H9 (cell line): ENCODE measurements around the gene VDAC1. TPM values are rescaled to one million over a fixed set of nuclear protein-coding genes. Genes with fewer than 3 reads are reported as not detected.

Source experiments
- DNase-seq: peaks from one replicate; pipeline ENCODE4 v3.0.0-alpha.2; 2017
- H2AFZ ChIP-seq: one replicate; pipeline ENCODE4 v1.6.1; 2013; ENCODE audit warnings: mild to moderate bottlenecking, low read length, control low read depth, moderate library complexity
- H2AK5ac ChIP-seq: 2 replicates; pipeline ENCODE4 v1.6.1; 2013; ENCODE audit warnings: low read length, control low read depth, mixed read lengths; ENCODE audit not compliant: insufficient read length
- H2BK120ac ChIP-seq: one replicate; pipeline ENCODE4 v1.6.1; 2013; ENCODE audit warnings: low read depth, mild to moderate bottlenecking, low read length, control low read depth, inconsistent platforms; ENCODE audit not compliant: poor library complexity, severe bottlenecking
- H2BK12ac ChIP-seq: 2 replicates; pipeline ENCODE4 v1.6.1; 2013; ENCODE audit warnings: low read length, control low read depth, mixed read lengths, low read depth; ENCODE audit not compliant: insufficient read length
- H2BK15ac ChIP-seq: 2 replicates; pipeline ENCODE4 v1.6.1; 2013; ENCODE audit warnings: low read depth, low read length, control low read depth
- H2BK20ac ChIP-seq: one replicate; pipeline ENCODE4 v1.6.1; 2013; ENCODE audit warnings: low read depth, mild to moderate bottlenecking, low read length, control low read depth, inconsistent platforms; ENCODE audit not compliant: poor library complexity, severe bottlenecking
- H2BK5ac ChIP-seq: 2 replicates; pipeline ENCODE4 v1.6.1; 2013; ENCODE audit warnings: low read length, control low read depth, mixed read lengths; ENCODE audit not compliant: insufficient read length
- H3K14ac ChIP-seq: 2 replicates; pipeline ENCODE4 v1.6.1; 2013; ENCODE audit warnings: low read length, control low read depth; ENCODE audit not compliant: insufficient read depth
- H3K18ac ChIP-seq: 2 replicates; pipeline ENCODE4 v1.6.1; 2013; ENCODE audit warnings: low read depth, mild to moderate bottlenecking, mixed read lengths, low read length, control low read depth; ENCODE audit not compliant: insufficient read length
- H3K23ac ChIP-seq: 2 replicates; pipeline ENCODE4 v1.6.1; 2013; ENCODE audit warnings: low read length, control low read depth, mixed read lengths, low read depth; ENCODE audit not compliant: insufficient read length
- H3K23me2 ChIP-seq: 2 replicates; pipeline ENCODE4 v1.6.1; 2013; ENCODE audit warnings: low read depth, mild to moderate bottlenecking, mixed read lengths, low read length, control low read depth; ENCODE audit not compliant: insufficient read length, poor library complexity, severe bottlenecking
- H3K27ac ChIP-seq: 2 replicates; pipeline ENCODE4 v1.5.1; 2013; ENCODE audit warnings: low read length, control low read depth, mixed read lengths, low read depth; ENCODE audit not compliant: insufficient read length
- H3K27me3 ChIP-seq: 2 replicates; pipeline ENCODE4 v1.6.1; 2013; ENCODE audit warnings: low read length, control low read depth, inconsistent platforms; ENCODE audit not compliant: insufficient read depth
- H3K4ac ChIP-seq: 2 replicates; pipeline ENCODE4 v1.6.1; 2013; ENCODE audit warnings: low read depth, mild to moderate bottlenecking, control low read depth, inconsistent platforms, low read length, moderate library complexity
- H3K4me1 ChIP-seq: 2 replicates; pipeline ENCODE4 v1.6.1; 2013; ENCODE audit warnings: low read length, control low read depth, inconsistent platforms; ENCODE audit not compliant: insufficient read depth
- H3K4me2 ChIP-seq: 2 replicates; pipeline ENCODE4 v1.6.1; 2013; ENCODE audit warnings: low read length, control low read depth, mixed read lengths; ENCODE audit not compliant: insufficient read length, insufficient read depth
- H3K56ac ChIP-seq: 2 replicates; pipeline ENCODE4 v1.6.1; 2013; ENCODE audit warnings: low read depth, mild to moderate bottlenecking, mixed read lengths, low read length, control low read depth; ENCODE audit not compliant: insufficient read length
- H3K79me1 ChIP-seq: 2 replicates; pipeline ENCODE4 v1.6.1; 2013; ENCODE audit warnings: low read depth, mild to moderate bottlenecking, moderate library complexity, low read length, control low read depth, inconsistent platforms; ENCODE audit not compliant: insufficient read depth, poor library complexity, severe bottlenecking
- H3K79me2 ChIP-seq: 2 replicates; pipeline ENCODE4 v1.6.1; 2013; ENCODE audit warnings: low read length, control low read depth, inconsistent platforms; ENCODE audit not compliant: insufficient read depth
- H3K9ac ChIP-seq: 2 replicates; pipeline ENCODE4 v1.6.1; 2013; ENCODE audit warnings: low read length, control low read depth, mixed read lengths; ENCODE audit not compliant: insufficient read length; ENCODE audit errors: extremely low read depth
- H3K9me3 ChIP-seq: one replicate; pipeline ENCODE4 v1.6.1; 2013; ENCODE audit warnings: low read depth, low read length, inconsistent platforms; ENCODE audit not compliant: control insufficient read depth
- H3T11ph ChIP-seq: one replicate; pipeline ENCODE4 v1.6.1; 2013; ENCODE audit warnings: mild to moderate bottlenecking, low read length, control low read depth, inconsistent platforms
- H4K20me1 ChIP-seq: one replicate; pipeline ENCODE4 v1.6.1; 2013; ENCODE audit not compliant: control insufficient read depth, insufficient read length, insufficient read depth
- H4K5ac ChIP-seq: 2 replicates; pipeline ENCODE4 v1.6.1; 2013; ENCODE audit warnings: low read depth, mild to moderate bottlenecking, mixed read lengths, low read length, control low read depth; ENCODE audit not compliant: insufficient read length
- H4K8ac ChIP-seq: replicated peaks from 2 replicates; pipeline ENCODE4 v1.6.1; 2013; ENCODE audit warnings: low read length, control low read depth, mixed read lengths, low read depth; ENCODE audit not compliant: insufficient read length
- H4K91ac ChIP-seq: 2 replicates; pipeline ENCODE4 v1.6.1; 2013; ENCODE audit warnings: low read depth, mild to moderate bottlenecking, moderate library complexity, mixed read lengths, low read length, control low read depth; ENCODE audit not compliant: insufficient read length
- H3K27ac Mint-ChIP-seq, 3 experiments: 2 replicates in 2 of 3; 3 replicates in 1 of 3; pipeline ENCODE4 v1.8.0; 2020 to 2021; ENCODE audit warnings: mixed read lengths in 3 of 3, mild to moderate bottlenecking in 1 of 3, moderate library complexity in 1 of 3
- H3K27me3 Mint-ChIP-seq: 2 replicates; pipeline ENCODE4 v1.8.0; 2021; ENCODE audit warnings: low read depth, mild to moderate bottlenecking, moderate library complexity, mixed read lengths
- H3K36me3 Mint-ChIP-seq, 3 experiments: 2 replicates in 2 of 3; 3 replicates in 1 of 3; pipeline ENCODE4 v1.8.0; 2020 to 2021; ENCODE audit warnings: low read depth in 3 of 3, mixed read lengths in 3 of 3; ENCODE audit not compliant: insufficient read depth in 1 of 3
- H3K4me1 Mint-ChIP-seq, 2 experiments: 2 replicates each; pipeline ENCODE4 v1.8.0; 2020; ENCODE audit warnings: mixed read lengths in 2 of 2
- H3K4me3 Mint-ChIP-seq, 2 experiments: 2 replicates in 1 of 2; 3 replicates in 1 of 2; pipeline ENCODE4 v1.8.0; 2020 to 2021; ENCODE audit warnings: mild to moderate bottlenecking in 2 of 2, mixed read lengths in 2 of 2, moderate library complexity in 1 of 2
- H3K9me3 Mint-ChIP-seq, 2 experiments: 2 replicates in 1 of 2; 3 replicates in 1 of 2; pipeline ENCODE4 v1.8.0; 2020; ENCODE audit warnings: mild to moderate bottlenecking in 2 of 2, mixed read lengths in 2 of 2, moderate library complexity in 1 of 2
- WGBS: extraction: QIAGEN DNeasy Blood & Tissue Kit; methylation state at CpG from one replicate; pipeline ENCODE4 v1.1.7; 2013; ENCODE audit warnings: missing lambda C conversion rate, low lambda C conversion rate, mixed read lengths; ENCODE audit not compliant: insufficient read length; ENCODE audit errors: extremely low coverage; 5-methylcytosine and 5-hydroxymethylcytosine counted together
- total RNA-seq: library from RNA; stranded (reverse); gene quantifications from 2 replicates; pipeline ENCODE4 v1.2.1, GENCODE V29; 2021
- TF ChIP-seq, protein P1 (sequence below): fragments of 200-600 bp; sonication (generic); conservative IDR thresholded peaks from 3 replicates; pipeline ENCODE4 v1.8.0; 2021; ENCODE audit warnings: antibody characterized with exemption, mild to moderate bottlenecking

The VDAC1 gene
- total RNA-seq, 1 experiment from 2014 or later = 208 TPM

DNA sequence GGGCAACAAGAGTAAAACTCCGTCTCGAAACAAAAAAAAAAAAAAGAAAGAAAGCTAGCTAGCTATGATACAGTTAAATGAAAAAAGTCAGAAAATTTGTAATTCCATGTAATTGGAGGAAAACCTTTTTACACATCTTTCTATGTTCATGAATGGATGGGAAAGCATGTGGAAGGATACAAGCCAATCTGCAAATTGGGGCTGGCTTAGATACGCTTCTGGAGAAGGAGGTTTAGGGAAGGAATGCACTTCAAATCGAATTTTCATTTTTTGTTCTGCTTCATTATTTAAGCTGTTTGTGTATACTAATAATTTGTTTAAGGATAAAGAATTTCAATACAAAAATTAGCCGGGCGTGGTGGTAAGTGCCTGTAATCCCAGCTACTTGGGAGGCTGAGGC is 6.7 kb downstream of the VDAC1 start:
- Histone ChIP-seq H2AFZ (no peak overlapping the region), H3T11ph (no peak overlapping the region), H3K4me1 (peaks cover 6% of the 10 kb centered on the region; the same call in 1 of the 2 replicates), H2BK20ac (no peak overlapping the region), H2BK120ac (no peak overlapping the region), H3K27ac (no peak overlapping the region), H3K79me1 (peaks cover 16% of the 10 kb centered on the region), H3K4ac (no peak overlapping the region), H4K20me1 (peaks cover 5% of the 10 kb centered on the region), H3K27me3 (no peaks in the 10 kb centered on the region), H3K4me2 (no peak overlapping the region), H3K79me2 (peaks cover 86% of the 10 kb centered on the region), H3K18ac (no peak overlapping the region), H4K5ac (no peak overlapping the region), H3K14ac (no peak overlapping the region), H3K56ac (no peak overlapping the region), H3K23me2 (peaks cover 1% of the 10 kb centered on the region), H3K9ac (no peak overlapping the region), H3K9me3 (no peaks in the 10 kb centered on the region), H2BK5ac (no peak overlapping the region), H4K91ac (no peak overlapping the region), H2AK5ac (no peak overlapping the region), H2BK15ac (no peak overlapping the region), H3K23ac (no peak overlapping the region), H4K8ac (no peak overlapping the region), H2BK12ac (no peak overlapping the region)
- H3K9me3 Mint-ChIP-seq = no peaks in the 10 kb centered on the region
- peaks cover 52 to 58% of the 10 kb centered on the region in 2 experiments for H3K4me1 Mint-ChIP-seq
- peak overlapping the region in 1 of 3 experiments; percentile 10; a peak in 1 of 7 replicates for H3K27ac Mint-ChIP-seq
- TF ChIP-seq, protein P1, sequence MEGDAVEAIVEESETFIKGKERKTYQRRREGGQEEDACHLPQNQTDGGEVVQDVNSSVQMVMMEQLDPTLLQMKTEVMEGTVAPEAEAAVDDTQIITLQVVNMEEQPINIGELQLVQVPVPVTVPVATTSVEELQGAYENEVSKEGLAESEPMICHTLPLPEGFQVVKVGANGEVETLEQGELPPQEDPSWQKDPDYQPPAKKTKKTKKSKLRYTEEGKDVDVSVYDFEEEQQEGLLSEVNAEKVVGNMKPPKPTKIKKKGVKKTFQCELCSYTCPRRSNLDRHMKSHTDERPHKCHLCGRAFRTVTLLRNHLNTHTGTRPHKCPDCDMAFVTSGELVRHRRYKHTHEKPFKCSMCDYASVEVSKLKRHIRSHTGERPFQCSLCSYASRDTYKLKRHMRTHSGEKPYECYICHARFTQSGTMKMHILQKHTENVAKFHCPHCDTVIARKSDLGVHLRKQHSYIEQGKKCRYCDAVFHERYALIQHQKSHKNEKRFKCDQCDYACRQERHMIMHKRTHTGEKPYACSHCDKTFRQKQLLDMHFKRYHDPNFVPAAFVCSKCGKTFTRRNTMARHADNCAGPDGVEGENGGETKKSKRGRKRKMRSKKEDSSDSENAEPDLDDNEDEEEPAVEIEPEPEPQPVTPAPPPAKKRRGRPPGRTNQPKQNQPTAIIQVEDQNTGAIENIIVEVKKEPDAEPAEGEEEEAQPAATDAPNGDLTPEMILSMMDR = no peak
- no peak for DNase-seq
- H3K27me3 Mint-ChIP-seq = no peaks in the 10 kb centered on the region
- WGBS = no CpG with 5 or more reads among the region's 6 CpGs
- peaks cover 12 to 21% (median 17%) of the 10 kb centered on the region in 3 experiments; a peak in 5 of 7 replicates for H3K36me3 Mint-ChIP-seq
- H3K4me3 Mint-ChIP-seq = 0 out of 5 replicates have a peak overlapping the region, but pooled peaks of 1 of the 2 experiments have one; percentile 53
